K562 (cell line): ENCODE data around the gene PPM1F. TPM values are rescaled to one million over a fixed set of nuclear protein-coding genes. Genes with fewer than 3 reads are reported as not detected.

Experiments used
- ARNT ChIP-seq, 2 experiments: fragments of 450-650 bp; IDR thresholded peaks; 2 replicates each; pipeline ENCODE4 v1.6.1; 2016; ENCODE audit warnings: mild to moderate bottlenecking in 1 of 2
- BCL6 ChIP-seq: fragments of 250-450 bp; sonication (Bioruptor Pico); IDR thresholded peaks from 2 replicates; pipeline ENCODE4 v1.4.0; 2020
- BRD9 ChIP-seq: fragments of 450-650 bp; IDR thresholded peaks from 2 replicates; pipeline ENCODE4 v1.6.1; 2018; ENCODE audit warnings: low read depth; ENCODE audit not compliant: partially characterized antibody
- CBFA2T2 ChIP-seq: fragments of 450-650 bp; conservative IDR thresholded peaks from 2 replicates; pipeline ENCODE4 v1.6.1; 2017; ENCODE audit warnings: mild to moderate bottlenecking
- ELK1 ChIP-seq: sonication (generic); formaldehyde crosslinking; IDR thresholded peaks from 2 replicates; pipeline ENCODE4 v1.8.1; 2022; ENCODE audit warnings: missing genetic modification reagents
- FOSL1 ChIP-seq: fragments of 200-800 bp; sonication (Bioruptor generic); conservative IDR thresholded peaks from 2 replicates; pipeline ENCODE4 v1.6.1; 2016; ENCODE audit warnings: missing genetic modification characterization, missing compliant biosample characterization
- HIVEP1 ChIP-seq: fragments of 250-450 bp; sonication (Bioruptor Pico); IDR thresholded peaks from 2 replicates; pipeline ENCODE4 v1.4.0; 2020; ENCODE audit warnings: mild to moderate bottlenecking
- HSF4 ChIP-seq: fragments of 250-450 bp; sonication (Bioruptor Pico); IDR thresholded peaks from 2 replicates; pipeline ENCODE4 v2.1.2; 2022; ENCODE audit warnings: mild to moderate bottlenecking, moderate library complexity, borderline replicate concordance
- JUNB ChIP-seq: fragments of 450-650 bp; formaldehyde crosslinking; conservative IDR thresholded peaks from 2 replicates; pipeline ENCODE4 v1.4.0; 2020; ENCODE audit warnings: mild to moderate bottlenecking
- MTA3 ChIP-seq: fragments of 450-650 bp; formaldehyde crosslinking; IDR thresholded peaks from 2 replicates; pipeline ENCODE4 v1.6.1; 2017; ENCODE audit warnings: mild to moderate bottlenecking, borderline replicate concordance
- MYC ChIP-seq, 2 experiments: fragments of 250-450 bp in 1 of 2; sonication (Bioruptor Pico) in 1 of 2; IDR thresholded peaks; 2 replicates each; pipeline versions ENCODE4 v1.5.1 to v1.6.1; 2012 to 2021; ENCODE audit warnings: low read depth in 2 of 2, borderline replicate concordance in 1 of 2, improper control_type of control experiment in 1 of 2, low read length in 1 of 2, mild to moderate bottlenecking in 1 of 2, moderate library complexity in 1 of 2
- NR2C1 ChIP-seq, 2 experiments: fragments of 450-650 bp; IDR thresholded peaks; 2 replicates each; pipeline ENCODE4 v1.6.1; 2017; ENCODE audit warnings: mild to moderate bottlenecking in 2 of 2, antibody characterized with exemption in 1 of 2, inconsistent platforms in 1 of 2, missing compliant biosample characterization in 1 of 2, missing genetic modification characterization in 1 of 2
- OTX1 ChIP-seq: fragments of 450-650 bp; formaldehyde crosslinking; IDR thresholded peaks from 2 replicates; pipeline ENCODE4 v1.4.0; 2022; ENCODE audit warnings: mild to moderate bottlenecking
- PHF20 ChIP-seq: fragments of 450-650 bp; IDR thresholded peaks from 2 replicates; pipeline ENCODE4 v1.6.1; 2018; ENCODE audit not compliant: partially characterized antibody
- PTTG1 ChIP-seq: fragments of 450-650 bp; IDR thresholded peaks from 2 replicates; pipeline ENCODE4 v1.6.1; 2016; ENCODE audit warnings: low read depth, mild to moderate bottlenecking, missing genetic modification characterization, missing compliant biosample characterization
- SAFB ChIP-seq: fragments of 200-400 bp; formaldehyde crosslinking; IDR thresholded peaks from 2 replicates; pipeline ENCODE4 v1.6.1; 2017; ENCODE audit warnings: low read depth, low read length, borderline replicate concordance
- SAP30 ChIP-seq: fragments of 200-600 bp; sonication (generic); IDR thresholded peaks from 2 replicates; pipeline ENCODE4 v1.6.1; 2012; ENCODE audit warnings: borderline replicate concordance, low read depth, mild to moderate bottlenecking, moderate library complexity, low read length, control low read depth, inconsistent platforms; ENCODE audit not compliant: insufficient read depth, poor library complexity, severe bottlenecking
- SMARCE1 ChIP-seq: fragments of 450-650 bp; IDR thresholded peaks from 2 replicates; pipeline ENCODE4 v1.7.1; 2016; ENCODE audit warnings: mild to moderate bottlenecking
- SP2 ChIP-seq: IDR thresholded peaks from 2 replicates; pipeline ENCODE4 v1.6.1; 2011; ENCODE audit warnings: mild to moderate bottlenecking, low read depth, low read length, moderate library complexity; ENCODE audit not compliant: poor library complexity, severe bottlenecking; ENCODE audit errors: extremely low read depth
- ZNF124 ChIP-seq: sonication (generic); formaldehyde crosslinking; IDR thresholded peaks from 2 replicates; pipeline ENCODE4 v1.8.1; 2022; ENCODE audit warnings: missing genetic modification reagents
- ZNF165 ChIP-seq: fragments of 250-450 bp; sonication (Bioruptor Pico); IDR thresholded peaks from 2 replicates; pipeline ENCODE4 v1.4.0; 2020; ENCODE audit warnings: borderline replicate concordance
- polyA plus RNA-seq, 8 experiments: library from polyadenylated mRNA; depleted of rRNA in 4 of 8; stranded (reverse) in 5 of 8; unstranded in 3 of 8; fragments of >200 nt; fragmentation: Nextera tagmentation in 2 of 8; fragmentation: Illumina TruSeq in 1 of 8; extraction: Ambion mirVana in 2 of 8; extraction: Trizol in 1 of 8; gene quantifications; 2 replicates each; pipeline versions ENCODE4 v1.2.1 to v1.2.3, GENCODE V29; 2011 to 2014; ENCODE audit warnings: inconsistent platforms in 1 of 8, missing spikeins in 1 of 8
- total RNA-seq, 7 experiments: library from RNA; depleted of rRNA in 6 of 7; stranded (reverse); fragments of >200 nt in 6 of 7; fragmentation: Illumina TruSeq in 2 of 7; extraction: Trizol in 2 of 7; gene quantifications; 2 replicates each; pipeline versions ENCODE4 v1.2.1 to v1.2.3, GENCODE V29; 2011 to 2021; ENCODE audit warnings: low replicate concordance in 1 of 7
- TF ChIP-seq, protein P1 (sequence below): fragments of 450-650 bp; formaldehyde crosslinking; IDR thresholded peaks from 2 replicates; pipeline ENCODE4 v1.4.0; 2022; ENCODE audit warnings: missing genetic modification characterization
- TF ChIP-seq, protein P2 (sequence below): fragments of 250-450 bp; sonication (Bioruptor Pico); IDR thresholded peaks from 2 replicates; pipeline ENCODE4 v1.8.0; 2021; ENCODE audit warnings: moderate library complexity, mild to moderate bottlenecking, inconsistent platforms
- TF ChIP-seq, protein P3 (sequence below): sonication (generic); formaldehyde crosslinking; IDR thresholded peaks from 2 replicates; pipeline ENCODE4 v1.8.0; 2022; ENCODE audit warnings: missing genetic modification reagents, mild to moderate bottlenecking, borderline replicate concordance

PPM1F gene
- total and polyA plus RNA-seq, 9 of the 15 experiments (the other 6 are each of a cell fraction or from before 2014, with no cell fraction given): 2.1 to 159 (median 64.0) TPM

DNA sequence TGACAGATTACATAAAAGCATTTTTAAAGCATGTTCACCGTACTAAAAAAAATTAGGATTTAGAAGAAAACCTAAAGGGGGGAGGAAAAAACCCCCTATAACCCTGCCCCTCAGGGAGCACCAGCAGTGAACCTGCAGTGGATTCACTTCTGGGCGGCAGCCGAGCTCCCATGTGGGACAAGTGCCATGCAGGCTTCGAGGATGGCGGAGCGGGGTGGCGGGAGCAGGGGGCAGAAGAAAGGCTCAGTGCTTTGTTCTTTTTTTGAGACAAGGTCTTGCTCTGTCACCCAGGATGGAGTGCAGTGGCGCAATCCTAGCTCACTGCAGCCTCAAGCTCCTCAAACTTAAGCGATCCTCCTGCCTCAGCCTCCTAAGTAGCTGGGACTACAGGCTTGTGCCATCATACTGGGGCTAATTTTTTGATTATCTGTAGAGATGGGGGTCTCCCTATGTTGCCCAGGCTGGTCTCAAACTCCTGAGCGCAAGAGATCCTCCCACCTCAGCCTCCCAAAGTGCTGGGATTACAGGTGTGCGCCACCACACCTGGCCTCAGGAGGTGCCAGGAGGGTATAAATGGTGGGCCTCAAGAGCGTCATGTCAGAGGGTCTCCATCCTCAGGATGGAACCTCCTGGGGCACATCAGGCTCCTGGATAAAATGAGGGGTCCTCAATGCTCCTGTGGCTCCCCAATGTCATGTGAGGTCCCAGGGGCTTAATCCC, 34.0 kb downstream of the PPM1F start (continued):
- TF ChIP-seq, protein P1, sequence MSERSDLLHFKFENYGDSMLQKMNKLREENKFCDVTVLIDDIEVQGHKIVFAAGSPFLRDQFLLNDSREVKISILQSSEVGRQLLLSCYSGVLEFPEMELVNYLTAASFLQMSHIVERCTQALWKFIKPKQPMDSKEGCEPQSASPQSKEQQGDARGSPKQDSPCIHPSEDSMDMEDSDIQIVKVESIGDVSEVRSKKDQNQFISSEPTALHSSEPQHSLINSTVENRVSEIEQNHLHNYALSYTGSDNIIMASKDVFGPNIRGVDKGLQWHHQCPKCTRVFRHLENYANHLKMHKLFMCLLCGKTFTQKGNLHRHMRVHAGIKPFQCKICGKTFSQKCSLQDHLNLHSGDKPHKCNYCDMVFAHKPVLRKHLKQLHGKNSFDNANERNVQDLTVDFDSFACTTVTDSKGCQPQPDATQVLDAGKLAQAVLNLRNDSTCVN (CRISPR knock-in tag): 0 out of 2 replicates have a peak, but pooled peaks have one; percentile 13
- no peak for TF ChIP-seq MYC (IDR thresholded peaks at IDR 0.05; ENCODE audit: low read depth, low read length)
- 0 out of 2 replicates have a peak, but pooled peaks have one; percentile 6 for TF ChIP-seq MYC (CRISPR knock-in tag; IDR thresholded peaks at IDR 0.05; ENCODE audit: borderline replicate concordance, low read depth)
- TF ChIP-seq JUNB: no peak
- no peak for TF ChIP-seq MTA3
- TF ChIP-seq ZNF165 (CRISPR knock-in tag): no peak
- TF ChIP-seq HIVEP1 (CRISPR knock-in tag): no peak
- TF ChIP-seq SP2: no peak
- TF ChIP-seq ZNF124 (CRISPR knock-in tag): no peak
- TF ChIP-seq HSF4 (CRISPR knock-in tag): no peak
- TF ChIP-seq SAP30: no peak
- no peak for TF ChIP-seq PHF20
- no peak for TF ChIP-seq BCL6 (CRISPR knock-in tag)
- no peak for TF ChIP-seq FOSL1 (tag)
- TF ChIP-seq, protein P2, sequence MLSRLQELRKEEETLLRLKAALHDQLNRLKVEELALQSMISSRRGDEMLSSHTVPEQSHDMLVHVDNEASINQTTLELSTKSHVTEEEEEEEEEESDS (CRISPR knock-in tag): no peak
- TF ChIP-seq SMARCE1: no peak
- no peak for TF ChIP-seq SAFB
- no peak for TF ChIP-seq BRD9
- TF ChIP-seq ARNT (IDR thresholded peaks at IDR 0.05): no peak
- no peak for TF ChIP-seq OTX1 (CRISPR knock-in tag)
- 0 out of 2 replicates have a peak, but pooled peaks have one; percentile 22 for TF ChIP-seq ELK1 (CRISPR knock-in tag)
- TF ChIP-seq, protein P3, sequence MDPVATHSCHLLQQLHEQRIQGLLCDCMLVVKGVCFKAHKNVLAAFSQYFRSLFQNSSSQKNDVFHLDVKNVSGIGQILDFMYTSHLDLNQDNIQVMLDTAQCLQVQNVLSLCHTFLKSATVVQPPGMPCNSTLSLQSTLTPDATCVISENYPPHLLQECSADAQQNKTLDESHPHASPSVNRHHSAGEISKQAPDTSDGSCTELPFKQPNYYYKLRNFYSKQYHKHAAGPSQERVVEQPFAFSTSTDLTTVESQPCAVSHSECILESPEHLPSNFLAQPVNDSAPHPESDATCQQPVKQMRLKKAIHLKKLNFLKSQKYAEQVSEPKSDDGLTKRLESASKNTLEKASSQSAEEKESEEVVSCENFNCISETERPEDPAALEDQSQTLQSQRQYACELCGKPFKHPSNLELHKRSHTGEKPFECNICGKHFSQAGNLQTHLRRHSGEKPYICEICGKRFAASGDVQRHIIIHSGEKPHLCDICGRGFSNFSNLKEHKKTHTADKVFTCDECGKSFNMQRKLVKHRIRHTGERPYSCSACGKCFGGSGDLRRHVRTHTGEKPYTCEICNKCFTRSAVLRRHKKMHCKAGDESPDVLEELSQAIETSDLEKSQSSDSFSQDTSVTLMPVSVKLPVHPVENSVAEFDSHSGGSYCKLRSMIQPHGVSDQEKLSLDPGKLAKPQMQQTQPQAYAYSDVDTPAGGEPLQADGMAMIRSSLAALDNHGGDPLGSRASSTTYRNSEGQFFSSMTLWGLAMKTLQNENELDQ (CRISPR knock-in tag): no peak
- no peak for TF ChIP-seq PTTG1 (tag)
- no peak for TF ChIP-seq NR2C1 (IDR thresholded peaks at IDR 0.05)
- no peak for TF ChIP-seq NR2C1 (tag; IDR thresholded peaks at IDR 0.05)
- TF ChIP-seq CBFA2T2: 0 out of 2 replicates have a peak, but pooled peaks have one; percentile 1
